DMS114 treated with DMSO at 0.1 percent for 48 hours (cell line): ENCODE data around the gene DHDDS.
A peak's percentile ranks its signal among the peaks of the same experiment; 100 is the strongest.

Experiments
- DNase-seq: peaks from one replicate; lab custom pipeline; 2025; ENCODE audit not compliant: unreplicated experiment; lab: John Stamatoyannopoulos, UW

DHDDS gene

GRCh38 chr1:26417111-26417759, 14.9 kb upstream of the DHDDS start:
- DNase-seq: peak; percentile 24

GRCh38 chr1:26418865-26419349, 13.2 kb upstream of the DHDDS start:
- no peak for DNase-seq

DNA sequence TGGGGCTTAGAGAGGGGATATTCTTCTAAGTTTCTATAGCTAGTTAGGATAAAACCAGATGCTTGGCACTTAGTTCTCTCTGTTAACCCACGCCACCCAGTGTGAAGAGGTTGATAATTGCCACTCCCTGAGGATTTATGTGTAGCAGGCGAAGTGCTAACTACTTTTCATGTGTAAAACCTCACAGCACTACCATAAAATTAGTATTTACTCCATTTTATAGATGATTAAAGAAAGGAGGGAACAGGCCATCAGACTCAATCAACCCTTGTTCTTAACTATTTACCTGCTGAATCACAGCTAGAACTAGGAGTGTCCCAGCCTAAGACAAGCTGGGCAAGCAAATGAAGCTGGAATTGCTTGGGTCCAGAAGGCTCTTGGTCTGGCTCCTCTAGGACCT, 12.6 kb upstream of the DHDDS start:
- no peak for DNase-seq

- no peak for DNase-seq
Observed at GRCh38 chr1:26429721-26430120, 2.4 kb upstream of the DHDDS start.

- DNase-seq: no peak
Observed at GRCh38 chr1:26432793-26433192, 672 bp downstream of the DHDDS start.

- DNase-seq: no peak
Observed at GRCh38 chr1:26434161-26434752, 2.1 kb downstream of the DHDDS start.

GRCh38 chr1:26438041-26438440, 5.9 kb downstream of the DHDDS start:
- DNase-seq: no peak

DNA sequence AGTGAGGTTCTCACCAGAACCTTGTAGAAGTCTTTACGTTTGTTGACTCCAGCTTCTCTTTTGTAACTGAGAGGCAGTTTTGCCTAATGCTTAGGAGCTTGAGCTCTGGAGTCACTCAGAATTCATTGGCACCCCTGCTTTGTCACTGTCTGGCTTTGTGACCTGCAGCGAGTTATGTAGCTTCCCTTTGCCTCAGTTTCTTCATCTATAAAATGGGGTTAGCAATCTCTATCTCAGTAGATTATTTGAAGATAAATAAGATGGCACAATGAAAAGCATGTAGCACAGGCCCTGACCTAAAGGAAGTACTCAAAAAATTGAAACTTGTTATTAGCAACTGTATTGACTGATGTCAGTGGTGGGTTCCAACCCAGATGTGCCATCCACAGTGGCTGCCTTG, 8.1 kb downstream of the DHDDS start:
- no peak for DNase-seq

DNA sequence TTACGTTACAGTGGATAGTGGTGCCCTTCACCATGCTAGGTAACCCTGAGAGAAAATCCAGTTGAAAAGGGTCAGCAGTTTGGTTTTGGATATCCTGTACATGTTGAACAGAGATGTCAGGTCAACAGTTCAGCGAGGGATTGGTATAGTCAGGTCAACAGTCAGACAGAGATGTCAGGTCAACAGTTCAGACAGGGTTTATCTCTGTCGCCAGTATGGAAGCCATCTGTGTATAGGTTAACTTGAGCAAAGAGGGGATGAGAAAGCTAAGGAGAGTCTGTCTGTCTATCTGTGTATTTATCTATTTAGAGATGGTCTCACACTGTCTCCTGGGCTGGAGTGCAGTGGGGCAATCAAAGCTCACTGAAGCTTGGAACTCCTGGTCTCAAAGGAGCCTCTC, 17.7 kb downstream of the DHDDS start:
- DNase-seq: no peak

- no peak for DNase-seq
Observed at GRCh38 chr1:26450908-26451307, 18.8 kb downstream of the DHDDS start.

DNA sequence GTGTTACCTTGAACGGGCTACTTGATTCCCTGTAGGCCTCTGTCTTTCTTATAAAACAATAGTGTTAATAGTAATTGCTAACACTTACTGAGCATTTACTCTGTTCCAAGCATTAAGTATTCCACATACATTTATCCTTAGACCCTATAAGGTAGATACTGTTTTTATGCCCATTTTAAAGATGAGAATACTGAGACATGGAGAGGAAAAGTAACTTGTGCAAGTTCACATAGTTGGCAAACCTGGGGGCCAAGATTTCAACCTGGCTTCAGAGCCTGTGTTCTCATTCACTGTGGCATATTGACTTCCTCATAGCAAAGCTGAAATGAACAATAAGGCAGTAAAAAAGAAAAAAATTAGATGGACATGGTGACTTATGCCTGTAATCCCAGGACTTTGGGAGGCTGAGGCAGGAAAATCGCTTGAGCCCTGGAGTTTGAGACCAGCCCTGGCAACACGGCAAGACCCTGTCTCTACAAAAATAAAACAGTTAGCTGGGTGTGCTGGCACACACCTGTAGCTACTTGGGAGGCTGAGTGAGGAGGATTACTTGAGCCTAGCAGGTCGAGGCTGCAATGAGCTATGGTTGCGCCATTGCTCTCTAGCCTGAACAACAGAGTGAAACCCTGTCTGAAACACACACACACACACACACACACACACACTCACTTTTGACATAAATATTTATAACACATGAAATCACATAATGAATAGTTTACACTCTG, 20.5 kb downstream of the DHDDS start:
- no peak for DNase-seq

DNA sequence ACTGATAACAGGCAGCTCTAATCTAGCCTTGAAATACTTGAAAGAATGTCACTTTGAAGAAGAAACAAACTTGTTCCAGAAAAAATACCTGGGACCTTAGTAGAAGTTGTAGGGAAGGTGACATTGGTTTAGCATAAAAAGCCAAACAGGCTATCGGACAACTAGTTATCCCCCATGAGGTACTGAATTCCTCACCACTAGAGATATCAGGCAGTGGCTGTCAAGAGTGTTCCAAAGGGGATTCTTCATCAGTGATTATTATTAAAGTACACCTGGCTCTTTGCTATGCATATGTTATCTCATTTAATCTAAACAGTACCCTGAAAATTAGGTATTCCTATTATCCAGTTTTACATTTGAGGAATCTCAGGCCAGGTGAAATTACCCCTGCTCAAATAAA, 27.0 kb downstream of the DHDDS start:
- DNase-seq: no peak

GRCh38 chr1:26459573-26460031, 27.5 kb downstream of the DHDDS start:
- no peak for DNase-seq

DNA sequence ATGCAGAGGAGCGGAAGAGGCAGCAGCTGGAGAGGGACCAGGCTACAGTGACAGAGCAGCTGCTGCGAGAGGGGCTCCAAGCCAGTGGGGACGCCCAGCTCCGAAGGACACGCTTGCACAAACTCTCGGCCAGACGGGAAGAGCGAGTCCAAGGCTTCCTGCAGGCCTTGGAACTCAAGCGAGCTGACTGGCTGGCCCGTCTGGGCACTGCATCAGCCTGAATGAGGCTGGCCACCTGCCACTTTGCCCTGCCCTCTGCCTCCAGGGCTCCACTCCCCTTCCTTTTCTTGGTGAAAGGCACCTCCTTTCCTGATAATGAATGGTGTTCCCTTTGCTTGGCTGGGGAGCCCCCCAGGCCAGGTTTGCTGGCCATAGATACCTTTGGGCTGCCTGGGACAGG, 36.8 kb downstream of the DHDDS start:
- DNase-seq: no peak

GRCh38 chr1:26469558-26469957, 37.4 kb downstream of the DHDDS start:
- no peak for DNase-seq

DNA sequence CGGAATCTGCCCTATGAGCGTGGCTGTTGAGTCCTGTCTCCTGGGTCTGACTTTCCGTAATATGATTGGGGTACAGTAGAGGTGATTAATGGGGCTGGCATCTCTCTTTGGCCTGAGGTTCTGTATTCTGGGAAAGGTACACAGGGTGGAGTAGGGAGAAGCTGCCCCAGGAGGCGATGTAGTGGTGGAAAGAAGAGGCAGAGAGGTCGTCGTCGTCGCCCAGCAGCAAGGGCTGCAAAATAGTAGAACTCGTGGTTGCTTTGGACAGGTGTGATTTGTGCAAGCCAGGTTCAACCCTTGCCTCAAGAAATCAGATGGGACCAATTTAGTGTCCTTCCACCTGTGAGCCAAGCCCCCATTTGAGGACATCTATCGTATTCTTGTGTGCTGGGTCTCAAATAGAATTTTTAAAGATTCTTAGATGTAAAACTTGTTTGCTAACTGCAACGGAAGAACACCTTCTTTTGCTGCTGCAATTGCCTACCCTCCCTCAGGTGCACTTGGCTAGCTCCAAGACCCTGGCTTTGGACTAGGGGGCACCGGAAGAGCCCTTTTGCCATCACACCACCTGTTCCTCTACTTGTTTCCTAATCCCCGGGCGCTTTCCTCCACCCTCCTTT, 38.9 kb downstream of the DHDDS start:
- DNase-seq: no peak

- peak; percentile 67 for DNase-seq
Observed at GRCh38 chr1:26471498-26472319, 39.6 kb downstream of the DHDDS start.

DNA sequence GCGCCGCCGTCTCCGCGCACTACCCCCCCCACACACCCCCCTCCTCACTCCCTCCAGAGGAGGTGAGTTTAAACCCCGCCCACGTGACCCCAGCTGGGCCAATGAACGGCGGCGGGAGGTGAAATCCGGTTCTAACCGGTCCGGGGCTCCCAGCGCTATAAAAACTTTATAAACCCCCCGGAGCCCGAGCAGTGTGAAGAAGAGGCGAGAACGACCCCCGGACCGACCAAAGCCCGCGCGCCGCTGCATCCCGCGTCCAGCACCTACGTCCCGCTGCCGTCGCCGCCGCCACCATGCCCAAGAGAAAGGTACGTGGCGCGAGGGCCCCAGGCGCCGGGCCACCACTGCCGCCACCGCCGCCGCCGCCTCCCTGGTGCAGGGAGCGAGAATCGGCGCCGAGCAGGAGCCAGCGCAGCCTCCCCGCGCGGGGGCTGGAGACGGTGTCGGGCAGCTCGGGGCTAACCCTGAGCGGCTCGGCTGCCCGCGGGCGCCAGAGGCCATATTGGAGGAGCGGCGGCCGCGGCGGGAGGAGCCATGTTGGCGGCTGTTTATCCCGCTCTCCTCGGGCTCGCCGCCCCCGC, 40.3 kb downstream of the DHDDS start, which contains the start of gene HMGN2:
TSS of gene HMGN2 (plus strand) at position 121 of the 581 bp plus-strand sequence. CDS start at position 294, 173 bp downstream.
- DNase-seq: peak; percentile 76

GRCh38 chr1:26472901-26473845, 41.1 kb downstream of the DHDDS start:
- peak; percentile 76 for DNase-seq
